Suppressor macrophage treated with lipopolysaccharide for 4 hours (primary cell): ENCODE results near the gene ERFL.

Source experiments
- DNase-seq: peaks from one replicate; pipeline ENCODE4 v3.0.0-alpha.2; 2020

ERFL gene

GRCh38 chr19:41912899-41913537 is 15.2 kb downstream of the ERFL start:
- no peak for DNase-seq

DNA sequence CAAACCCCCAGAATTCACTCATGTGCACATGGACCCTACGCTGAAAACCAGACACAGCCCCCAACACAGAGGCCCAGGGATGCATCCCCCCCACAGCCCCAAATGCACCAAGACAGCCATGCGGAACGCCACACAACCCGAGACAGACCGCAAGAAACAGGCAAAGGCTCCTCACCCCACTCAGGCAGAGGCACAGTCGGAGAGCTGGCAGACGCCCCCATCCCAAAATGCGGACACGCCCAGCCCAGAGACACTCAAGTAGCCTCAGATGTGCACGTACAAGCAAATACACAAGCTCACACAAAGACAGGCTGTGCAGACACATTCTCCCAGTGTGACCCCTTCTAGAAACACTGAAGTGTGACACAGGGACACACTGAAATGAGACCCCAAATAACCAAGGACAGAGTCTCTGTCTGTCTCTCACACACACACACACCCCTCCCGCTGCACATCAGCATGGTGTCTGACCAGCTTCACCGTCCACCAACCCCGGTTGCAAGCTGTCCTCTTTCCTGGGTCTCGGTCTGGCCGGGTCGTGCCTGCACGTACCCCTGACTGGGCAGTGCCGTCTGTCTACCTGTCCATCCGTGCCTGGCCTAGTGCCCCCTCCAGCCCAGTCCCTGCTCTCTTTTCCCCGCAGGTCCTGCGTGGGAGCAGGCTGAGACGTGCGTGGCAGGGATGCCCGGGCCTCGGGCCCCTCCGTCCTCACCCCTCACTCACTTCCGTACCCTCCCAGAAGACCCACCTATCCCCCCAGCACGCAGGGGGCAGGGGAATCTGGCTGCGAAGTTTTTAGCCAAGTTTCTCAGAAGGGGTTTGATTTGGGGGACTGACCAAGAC is 16.1 kb downstream of the ERFL start:
- no peak for DNase-seq

DNA sequence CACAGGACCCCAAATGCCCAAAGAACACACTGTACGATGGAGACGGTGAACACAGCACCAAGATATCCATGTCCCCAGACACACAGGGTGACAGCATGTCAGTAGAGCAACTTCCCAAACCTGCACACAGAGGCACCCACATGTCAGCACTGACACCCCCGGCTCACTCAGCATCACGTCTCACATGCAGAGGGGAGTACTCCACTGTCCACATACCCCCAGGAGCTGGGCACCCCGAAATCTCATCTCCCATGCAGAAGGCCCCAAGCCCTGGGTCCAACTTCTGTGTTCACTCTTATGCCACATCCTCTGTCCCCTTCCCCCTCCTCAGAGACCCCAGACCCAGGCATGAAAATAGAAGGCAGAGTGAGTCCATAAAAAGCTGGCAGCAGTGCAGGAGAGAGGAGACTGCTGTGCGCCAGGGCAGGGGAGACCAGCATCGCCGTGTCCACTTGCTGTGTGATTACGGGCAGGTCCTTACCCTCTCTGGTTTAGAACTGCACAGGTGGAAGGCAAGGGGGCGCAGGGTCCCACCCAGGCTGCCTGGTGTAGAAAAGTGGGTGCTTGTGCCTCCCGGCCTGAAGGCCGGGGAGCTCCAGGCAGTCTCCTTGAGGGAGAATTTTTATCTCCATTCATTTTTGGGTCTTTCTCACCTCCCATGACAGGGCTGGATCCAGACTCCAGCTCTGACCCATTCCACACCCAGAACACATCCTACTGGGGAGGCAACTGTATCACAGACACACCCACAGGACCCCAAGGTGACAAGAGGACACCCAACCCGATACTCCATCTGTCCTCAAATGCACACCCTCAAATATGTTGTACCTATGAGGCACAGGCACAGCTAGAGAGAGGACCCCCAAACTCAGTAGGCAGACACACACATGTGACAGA is 17.0 kb downstream of the ERFL start:
- no peak for DNase-seq

GRCh38 chr19:41910240-41910991 is 17.8 kb downstream of the ERFL start:
- DNase-seq = no peak

DNA sequence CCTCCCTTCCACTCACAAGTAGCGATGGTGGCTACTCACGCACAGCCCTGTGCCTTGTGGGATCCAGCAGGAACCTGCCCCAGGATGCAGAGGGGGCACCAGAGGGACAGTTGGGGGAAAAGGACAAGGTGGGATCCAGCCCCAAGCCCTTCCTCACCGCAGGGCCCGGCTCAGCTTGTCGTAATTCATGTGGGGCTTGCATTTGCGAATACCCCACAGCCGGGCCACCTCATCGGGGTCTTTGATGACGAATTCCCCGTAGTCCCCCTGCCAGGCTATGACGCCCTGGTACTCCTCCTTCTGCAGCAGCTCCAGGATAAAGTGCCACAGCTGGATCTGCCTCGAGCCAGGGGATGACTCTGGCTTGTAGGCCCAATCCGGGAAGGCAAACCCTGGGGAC is 18.5 kb downstream of the ERFL start:
- DNase-seq = no peak

- no peak for DNase-seq
These were observed 19.4 kb downstream of the ERFL start for GRCh38 chr19:41908724-41909464.

DNA sequence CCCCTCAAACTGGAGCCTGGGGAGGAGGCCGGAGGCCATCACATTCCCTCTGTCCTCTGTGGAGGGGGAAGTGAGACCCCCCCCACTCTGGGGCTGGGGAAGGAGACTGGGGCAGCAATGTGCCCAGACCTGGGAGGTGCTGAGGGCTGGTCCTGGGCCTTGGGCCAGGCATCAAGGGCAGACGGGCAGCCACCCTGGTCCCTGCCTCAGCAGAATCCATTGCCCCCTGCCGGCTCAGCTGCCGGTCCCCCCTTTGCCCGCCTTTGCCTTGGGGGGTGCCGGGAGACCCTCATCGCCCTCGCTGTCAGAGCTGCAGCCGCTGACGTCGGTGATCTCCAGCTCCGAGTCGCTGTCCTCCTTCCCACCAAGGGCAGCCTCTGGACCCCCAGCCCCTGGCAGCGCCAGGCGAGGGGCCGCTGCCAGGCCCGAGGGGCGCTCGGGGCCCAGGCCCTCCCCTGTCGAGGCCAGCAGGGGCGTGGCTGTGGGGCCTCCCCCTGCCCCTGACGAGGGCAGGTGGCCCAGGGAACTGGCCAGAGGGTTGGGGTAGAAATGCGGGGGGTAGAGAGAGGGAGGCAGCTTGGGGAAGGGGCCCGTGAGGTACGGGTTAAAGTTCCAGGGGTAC is 20.1 kb downstream of the ERFL start:
- DNase-seq = no peak

GRCh38 chr19:41906916-41907680 is 21.2 kb downstream of the ERFL start:
- DNase-seq = no peak

DNA sequence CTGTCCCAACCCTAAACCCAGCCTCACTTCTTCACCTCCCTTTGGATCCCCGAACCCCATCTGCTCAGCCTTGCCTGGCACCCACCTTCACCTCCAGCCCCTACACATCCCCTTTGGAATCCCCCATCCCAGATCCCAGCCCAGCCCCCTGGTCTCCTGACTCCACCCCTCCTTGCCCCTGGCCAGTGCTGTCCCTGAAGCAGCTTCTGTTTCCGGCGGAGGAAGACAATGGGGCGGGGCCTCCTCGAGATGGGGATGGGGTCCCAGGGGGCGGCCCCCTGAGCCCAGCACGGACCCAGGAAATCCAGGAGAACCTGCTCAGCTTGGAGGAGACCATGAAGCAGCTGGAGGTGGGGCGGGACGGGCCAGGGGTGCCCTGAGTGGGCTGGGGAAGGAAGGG is 22.0 kb downstream of the ERFL start:
- DNase-seq = no peak

GRCh38 chr19:41905273-41906002 is 22.8 kb downstream of the ERFL start:
- no peak for DNase-seq

- DNase-seq = no peak
These were observed 24.0 kb downstream of the ERFL start for GRCh38 chr19:41904118-41904870.

DNA sequence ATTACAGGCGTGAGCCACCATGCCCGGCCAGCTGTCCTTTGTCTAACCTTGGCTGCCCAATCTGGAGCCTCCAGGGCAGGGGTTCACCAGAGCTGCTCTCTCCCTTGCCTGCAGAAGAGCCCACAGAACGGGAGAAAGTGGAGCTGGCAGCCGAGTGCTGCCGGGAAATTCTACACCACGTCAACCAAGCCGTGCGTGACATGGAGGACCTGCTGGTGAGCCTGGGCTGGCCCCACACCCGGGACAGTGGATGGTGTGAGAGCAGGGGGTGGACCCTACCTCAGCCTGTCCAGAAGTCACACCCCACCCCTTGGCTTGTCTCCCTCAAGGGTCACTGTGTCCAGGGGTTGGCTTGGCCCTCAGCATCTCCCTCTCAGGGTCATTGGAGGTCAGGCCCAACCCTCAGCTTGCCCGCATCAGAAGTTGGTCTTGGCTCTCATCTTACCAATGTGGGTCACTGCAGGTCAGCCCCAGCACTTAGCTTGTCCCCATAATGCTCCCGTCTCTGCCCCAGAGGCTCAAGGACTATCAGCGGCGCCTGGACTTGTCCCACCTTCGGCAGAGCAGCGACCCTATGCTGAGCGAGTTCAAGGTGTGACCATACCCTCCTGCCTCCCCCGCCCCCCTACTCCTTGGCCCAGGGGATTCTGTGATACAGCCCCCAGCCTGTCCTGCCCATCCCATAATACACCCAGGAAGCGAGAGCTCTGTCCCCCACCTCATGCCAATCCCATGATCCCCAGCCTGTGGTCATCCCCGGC is 24.9 kb downstream of the ERFL start:
- DNase-seq = no peak

DNA sequence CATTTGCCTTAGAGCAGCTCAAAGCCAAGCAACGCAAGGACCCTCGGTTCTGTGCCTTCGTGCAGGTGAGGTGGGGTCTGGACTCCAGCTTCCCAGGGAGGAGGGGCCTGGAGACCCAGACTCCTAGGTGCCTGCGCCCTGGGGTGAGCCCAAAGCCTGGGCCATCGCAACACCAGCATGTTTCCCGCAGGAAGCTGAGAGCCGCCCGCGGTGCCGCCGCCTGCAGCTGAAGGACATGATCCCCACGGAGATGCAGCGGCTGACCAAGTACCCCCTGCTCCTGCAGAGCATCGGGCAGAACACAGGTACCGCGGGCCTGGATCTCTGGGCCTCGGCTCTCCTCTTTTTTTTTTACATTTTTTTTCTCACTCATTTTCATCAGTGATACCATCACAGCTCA is 25.7 kb downstream of the ERFL start:
- no peak for DNase-seq

- no peak for DNase-seq
These were observed 26.4 kb downstream of the ERFL start for GRCh38 chr19:41901707-41902360.

DNA sequence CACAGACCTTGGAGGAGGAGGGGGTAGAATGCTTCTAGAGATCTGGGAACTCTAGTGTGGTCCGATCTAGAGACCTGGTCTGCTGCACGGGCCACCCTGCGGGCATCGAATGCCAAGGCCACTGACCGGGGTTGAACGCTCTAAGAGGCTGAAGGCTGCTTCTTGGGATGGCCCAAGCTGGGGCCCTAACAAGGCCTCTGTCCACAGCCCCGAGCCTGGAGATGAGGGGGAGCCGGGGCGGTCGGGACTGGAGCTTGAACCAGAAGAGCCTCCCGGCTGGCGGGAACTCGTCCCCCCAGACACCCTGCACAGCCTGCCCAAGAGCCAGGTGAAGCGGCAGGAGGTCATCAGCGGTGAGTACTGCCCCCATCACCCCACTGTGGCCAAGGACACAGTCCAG is 30.0 kb downstream of the ERFL start:
- DNase-seq = no peak

GRCh38 chr19:41897820-41898219 is 30.4 kb downstream of the ERFL start:
- DNase-seq = no peak

GRCh38 chr19:41897181-41897580 is 31.1 kb downstream of the ERFL start:
- no peak for DNase-seq

DNA sequence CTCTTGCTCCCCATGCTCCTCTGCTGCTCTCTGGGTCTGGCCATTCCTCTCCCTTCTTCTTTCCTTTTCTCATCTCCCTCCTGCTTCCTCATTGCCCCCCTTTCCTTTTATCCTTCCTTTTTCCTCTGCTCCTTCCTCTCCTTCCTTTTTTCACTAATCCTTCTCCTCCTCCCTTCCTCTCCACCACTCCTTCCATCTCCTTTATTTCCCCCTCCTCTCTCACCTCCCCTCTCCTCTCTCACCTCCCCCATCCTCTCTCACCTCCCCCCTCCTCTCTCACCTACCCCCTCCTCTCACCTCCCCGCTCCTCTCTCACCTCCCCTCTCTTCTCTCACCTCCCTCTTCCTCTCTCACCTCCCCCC is 31.7 kb downstream of the ERFL start:
- no peak for DNase-seq
